ENCODE data around the gene DNER. TPM values are rescaled to one million over a fixed set of nuclear protein-coding genes. Genes with fewer than 3 reads are reported as not detected.

The DNER gene
- total RNA-seq, 3 donors from 2014 or later = 1.3 to 2.6 (median 1.6) TPM

DNA sequence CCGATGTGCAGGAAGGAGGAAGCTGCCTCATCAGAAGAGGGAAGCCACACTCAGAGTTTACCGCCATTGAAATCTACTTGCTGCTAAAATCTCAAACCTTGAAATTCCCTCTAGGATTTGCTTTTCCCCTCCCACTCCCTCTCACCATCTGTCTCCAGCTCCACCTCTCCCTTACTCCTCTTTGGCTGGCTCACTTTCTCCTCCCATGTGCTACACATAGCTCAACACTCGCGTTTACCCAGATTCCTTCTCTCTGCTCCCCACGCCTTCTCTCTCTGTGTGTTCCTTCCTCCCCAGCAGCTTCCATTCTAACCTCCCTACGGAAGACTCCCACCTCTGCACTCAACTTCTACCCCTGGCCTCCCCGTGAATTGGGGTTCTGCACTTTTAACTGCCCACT is 143.1 kb downstream of the DNER start:
- no peak overlapping the region for H3K4me3 ChIP-seq
- no peaks in the 10 kb centered on the region for H3K4me1 ChIP-seq
- no peaks in the 10 kb centered on the region for H3K27me3 ChIP-seq
- TF ChIP-seq POLR2A (IDR thresholded peaks at IDR 0.05) (no peak), POLR2AphosphoS5 (IDR thresholded peaks at IDR 0.05) (no peak)
- TF ChIP-seq, protein P1, sequence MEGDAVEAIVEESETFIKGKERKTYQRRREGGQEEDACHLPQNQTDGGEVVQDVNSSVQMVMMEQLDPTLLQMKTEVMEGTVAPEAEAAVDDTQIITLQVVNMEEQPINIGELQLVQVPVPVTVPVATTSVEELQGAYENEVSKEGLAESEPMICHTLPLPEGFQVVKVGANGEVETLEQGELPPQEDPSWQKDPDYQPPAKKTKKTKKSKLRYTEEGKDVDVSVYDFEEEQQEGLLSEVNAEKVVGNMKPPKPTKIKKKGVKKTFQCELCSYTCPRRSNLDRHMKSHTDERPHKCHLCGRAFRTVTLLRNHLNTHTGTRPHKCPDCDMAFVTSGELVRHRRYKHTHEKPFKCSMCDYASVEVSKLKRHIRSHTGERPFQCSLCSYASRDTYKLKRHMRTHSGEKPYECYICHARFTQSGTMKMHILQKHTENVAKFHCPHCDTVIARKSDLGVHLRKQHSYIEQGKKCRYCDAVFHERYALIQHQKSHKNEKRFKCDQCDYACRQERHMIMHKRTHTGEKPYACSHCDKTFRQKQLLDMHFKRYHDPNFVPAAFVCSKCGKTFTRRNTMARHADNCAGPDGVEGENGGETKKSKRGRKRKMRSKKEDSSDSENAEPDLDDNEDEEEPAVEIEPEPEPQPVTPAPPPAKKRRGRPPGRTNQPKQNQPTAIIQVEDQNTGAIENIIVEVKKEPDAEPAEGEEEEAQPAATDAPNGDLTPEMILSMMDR (IDR thresholded peaks at IDR 0.05) = no peak
- no peak for DNase-seq (ENCODE audit: low spot score in 2 of 2)
- no peak overlapping the region for H3K27ac ChIP-seq
- no peaks in the 10 kb centered on the region for H3K36me3 ChIP-seq
- no peaks in the 10 kb centered on the region for H3K9me3 ChIP-seq
- intact Hi-C loops (cut with DNase I; ENCODE audit: low total_unique reads) = no loop called here

DNA sequence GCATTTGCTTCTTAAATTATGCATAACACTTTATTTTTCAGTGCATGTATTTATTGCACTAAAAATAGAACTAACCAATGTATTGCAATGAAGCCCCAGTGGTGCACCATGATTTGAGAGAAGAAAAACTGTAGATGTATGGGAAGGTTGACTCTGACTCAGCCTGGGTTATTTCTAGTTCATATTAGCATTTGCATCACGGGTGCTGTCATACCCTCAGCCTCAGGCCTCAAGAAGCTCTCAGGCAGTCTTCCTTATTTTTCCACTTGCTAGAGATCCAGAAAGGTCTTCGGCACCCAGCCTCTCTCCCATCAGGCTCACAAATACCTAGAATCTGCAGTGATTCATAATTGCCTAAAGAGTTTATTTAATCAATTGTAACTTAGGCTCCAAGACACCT is 148.0 kb downstream of the DNER start:
- Histone ChIP-seq H3K36me3 (no peaks in the 10 kb centered on the region), H3K27me3 (no peaks in the 10 kb centered on the region), H3K4me1 (no peaks in the 10 kb centered on the region), H3K27ac (no peak overlapping the region), H3K4me3 (no peak overlapping the region), H3K9me3 (peaks cover 0 to 2% of the 10 kb centered on the region in 2 donors)
- intact Hi-C loops (cut with DNase I; ENCODE audit: low total_unique reads) = no loop called here
- no peak for DNase-seq (ENCODE audit: low spot score in 2 of 2)
- no peak for TF ChIP-seq POLR2AphosphoS5 (IDR thresholded peaks at IDR 0.05)
- TF ChIP-seq POLR2A (IDR thresholded peaks at IDR 0.05) = no peak
- TF ChIP-seq, protein P1 (IDR thresholded peaks at IDR 0.05) = no peak

DNA sequence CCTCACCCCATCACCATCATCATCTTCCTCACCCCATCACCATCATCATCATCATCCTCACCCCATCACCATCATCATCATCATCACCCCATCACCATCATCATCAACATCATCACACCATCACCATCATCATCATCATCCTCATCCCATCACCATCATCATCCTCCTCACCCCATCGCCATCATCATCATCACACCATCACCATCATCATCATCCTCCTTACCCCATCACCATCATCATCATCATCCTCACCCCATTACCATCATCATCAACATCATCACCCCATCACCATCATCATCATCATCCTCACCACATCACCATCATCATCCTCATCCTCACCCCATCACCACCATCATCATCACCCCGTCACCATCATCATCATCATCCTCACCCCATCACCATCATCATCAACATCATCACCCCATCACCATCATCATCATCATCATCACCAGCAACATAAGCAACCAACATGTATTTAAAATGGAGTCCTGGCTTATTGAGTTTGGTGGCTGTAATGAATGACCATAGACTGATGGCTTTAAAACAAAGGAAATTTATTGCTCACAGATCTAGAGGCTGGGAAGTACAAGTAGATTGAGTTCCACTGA is 150.0 kb downstream of the DNER start:
- H3K27ac ChIP-seq = no peak overlapping the region
- peaks cover 0 to 2% of the 10 kb centered on the region in 2 donors for H3K9me3 ChIP-seq
- H3K36me3 ChIP-seq = no peaks in the 10 kb centered on the region
- no peak for DNase-seq (ENCODE audit: low spot score in 2 of 2)
- no peaks in the 10 kb centered on the region for H3K27me3 ChIP-seq
- no peaks in the 10 kb centered on the region for H3K4me1 ChIP-seq
- intact Hi-C loops (cut with DNase I; ENCODE audit: low total_unique reads) = no loop called here
- no peak overlapping the region for H3K4me3 ChIP-seq
- TF ChIP-seq POLR2A (IDR thresholded peaks at IDR 0.05) = no peak
- no peak for TF ChIP-seq POLR2AphosphoS5 (IDR thresholded peaks at IDR 0.05)
- TF ChIP-seq, protein P1 (IDR thresholded peaks at IDR 0.05) = no peak

DNA sequence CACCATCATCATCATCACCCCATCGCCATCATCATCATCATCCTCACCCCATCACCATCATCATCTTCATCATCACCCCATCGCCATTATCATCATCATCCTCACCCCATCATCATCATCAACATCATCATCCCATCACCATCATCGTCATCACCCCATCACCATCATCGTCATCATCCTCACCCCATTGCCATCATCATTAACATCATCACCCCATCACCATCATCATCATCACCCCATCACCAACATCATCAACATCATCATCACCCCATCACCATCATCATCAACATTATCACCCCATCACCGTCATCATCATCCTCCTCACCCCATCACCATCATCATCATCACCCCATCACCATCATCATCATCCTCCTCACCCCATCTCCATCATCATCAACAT is 151.0 kb downstream of the DNER start:
- peaks cover 0 to 2% of the 10 kb centered on the region in 2 donors for H3K9me3 ChIP-seq
- no peaks in the 10 kb centered on the region for H3K4me1 ChIP-seq
- intact Hi-C loops (cut with DNase I; ENCODE audit: low total_unique reads) = no loop called here
- TF ChIP-seq POLR2A (IDR thresholded peaks at IDR 0.05) = no peak
- TF ChIP-seq, protein P1 (IDR thresholded peaks at IDR 0.05) = no peak
- TF ChIP-seq POLR2AphosphoS5 (IDR thresholded peaks at IDR 0.05) = no peak
- H3K27me3 ChIP-seq = no peaks in the 10 kb centered on the region
- H3K36me3 ChIP-seq = no peaks in the 10 kb centered on the region
- no peak overlapping the region for H3K4me3 ChIP-seq
- no peak overlapping the region for H3K27ac ChIP-seq
- DNase-seq (ENCODE audit: low spot score in 2 of 2) = no peak

DNA sequence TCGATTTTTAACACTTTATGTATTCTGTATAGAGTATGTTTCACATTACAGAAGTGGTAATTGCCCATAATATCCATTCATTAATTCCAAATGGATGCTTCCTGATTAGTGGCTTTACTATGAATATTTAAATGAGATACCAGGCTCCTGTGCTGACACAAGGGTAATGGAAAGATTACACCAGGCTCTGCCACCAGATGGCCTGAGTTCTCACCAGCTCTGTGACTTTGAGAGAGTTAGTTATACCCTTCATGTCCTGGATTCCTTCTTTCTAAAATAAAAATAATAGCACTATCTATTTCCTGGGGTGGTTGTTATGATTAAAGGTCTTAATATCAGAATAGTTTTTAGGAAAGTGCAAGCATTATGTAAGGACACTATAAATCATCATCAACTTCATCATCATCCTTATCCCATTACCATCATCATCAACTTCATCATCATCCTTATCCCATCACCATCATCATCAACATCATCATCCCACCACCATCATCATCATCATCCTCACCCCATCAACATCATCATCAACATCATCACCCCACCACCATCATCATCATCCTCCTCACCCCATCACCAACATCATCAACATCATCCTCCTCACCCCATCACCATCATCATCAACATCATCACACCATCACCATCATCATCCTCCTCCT is 151.8 kb downstream of the DNER start:
- no peak for DNase-seq (ENCODE audit: low spot score in 2 of 2)
- H3K36me3 ChIP-seq = no peaks in the 10 kb centered on the region
- TF ChIP-seq, protein P1 (IDR thresholded peaks at IDR 0.05) = no peak
- TF ChIP-seq POLR2AphosphoS5 (IDR thresholded peaks at IDR 0.05) (no peak), POLR2A (IDR thresholded peaks at IDR 0.05) (no peak)
- peaks cover 0 to 2% of the 10 kb centered on the region in 2 donors for H3K9me3 ChIP-seq
- H3K4me3 ChIP-seq = no peak overlapping the region
- H3K27me3 ChIP-seq = no peaks in the 10 kb centered on the region
- intact Hi-C loops (cut with DNase I; ENCODE audit: low total_unique reads) = no loop called here
- H3K4me1 ChIP-seq = no peaks in the 10 kb centered on the region
- H3K27ac ChIP-seq = no peak overlapping the region

Measured in breast epithelium (tissue), 4 donors.